ENCODE measurements around the gene LAMP1.
"Not testable (repeated sequence)": the region's sequence is repeated elsewhere in the genome, so short reads cannot be mapped to it uniquely, and the experiment has no call there.

Gene LAMP1

DNA sequence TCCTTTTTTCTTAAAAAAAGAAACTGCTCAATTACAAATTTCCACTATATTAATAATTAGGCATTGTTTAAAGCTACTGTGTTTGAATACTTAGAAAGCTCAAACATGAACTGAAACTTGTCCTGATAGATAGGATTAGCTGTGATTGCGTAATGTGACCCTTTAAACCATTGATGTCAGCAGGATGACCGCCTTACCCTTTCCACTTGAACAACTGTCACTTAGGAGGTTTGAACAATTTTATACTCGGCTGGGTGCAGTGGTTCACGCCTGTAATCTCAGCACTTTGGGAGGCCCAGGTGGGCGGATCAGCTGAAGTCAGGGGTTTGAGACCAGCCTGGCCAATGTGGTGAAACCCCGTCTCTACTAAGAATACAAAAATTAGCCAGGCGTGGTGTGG is 2.9 kb downstream of the LAMP1 start:
- peaks cover 9% of the 10 kb centered on the region for H3K27me3 Mint-ChIP-seq (ENCODE audit: low read depth)
- H3K36me3 Mint-ChIP-seq (ENCODE audit: low read depth), result no peaks in the 10 kb centered on the region
- H3K4me1 Mint-ChIP-seq, result peaks cover 29% of the 10 kb centered on the region
- H3K27ac Mint-ChIP-seq, result no peak overlapping the region
- H3K9me3 Mint-ChIP-seq, result no peaks in the 10 kb centered on the region
- peak overlapping the region in 1 of 3 experiments; percentile 16 for H3K4me3 Mint-ChIP-seq
- TF ChIP-seq CTCF (IDR thresholded peaks at IDR 0.05; ENCODE audit: unreplicated experiment in 3 of 3), result no peak

GRCh38 chr13:113302986-113303385 is 5.9 kb downstream of the LAMP1 start:
- no peaks in the 10 kb centered on the region for H3K27me3 Mint-ChIP-seq (ENCODE audit: low read depth)
- H3K27ac Mint-ChIP-seq, result no peak overlapping the region
- no peaks in the 10 kb centered on the region for H3K9me3 Mint-ChIP-seq
- peaks cover 12% of the 10 kb centered on the region for H3K4me1 Mint-ChIP-seq
- no peak for TF ChIP-seq CTCF (IDR thresholded peaks at IDR 0.05; ENCODE audit: unreplicated experiment in 3 of 3)
- H3K4me3 Mint-ChIP-seq, result no peak overlapping the region
- no peaks in the 10 kb centered on the region for H3K36me3 Mint-ChIP-seq (ENCODE audit: low read depth)

- no peak for TF ChIP-seq CTCF (IDR thresholded peaks at IDR 0.05; ENCODE audit: unreplicated experiment in 3 of 3)
Measured at GRCh38 chr13:113304121-113304520, 7.1 kb downstream of the LAMP1 start.

GRCh38 chr13:113305208-113305607 is 8.2 kb downstream of the LAMP1 start:
- TF ChIP-seq CTCF (IDR thresholded peaks at IDR 0.05; ENCODE audit: unreplicated experiment in 3 of 3), result no peak
- Mint-ChIP-seq H3K27ac (no peak overlapping the region), H3K4me1 (peaks cover 4% of the 10 kb centered on the region), H3K9me3 (no peaks in the 10 kb centered on the region), H3K36me3 (ENCODE audit: low read depth) (peaks cover 5% of the 10 kb centered on the region), H3K27me3 (ENCODE audit: low read depth) (no peaks in the 10 kb centered on the region), H3K4me3 (no peak overlapping the region)

More at GRCh38 chr13:113304121-113304520, 7.1 kb downstream of the LAMP1 start:
- Mint-ChIP-seq H3K9me3 (no peaks in the 10 kb centered on the region), H3K4me3 (no peak overlapping the region), H3K27me3 (ENCODE audit: low read depth) (no peaks in the 10 kb centered on the region), H3K27ac (peak overlapping the region in 1 of 3 experiments; percentile 34), H3K4me1 (peaks cover 4% of the 10 kb centered on the region), H3K36me3 (ENCODE audit: low read depth) (no peaks in the 10 kb centered on the region)

- no peak overlapping the region for H3K4me3 Mint-ChIP-seq
- H3K9me3 Mint-ChIP-seq, result no peaks in the 10 kb centered on the region
- TF ChIP-seq CTCF (IDR thresholded peaks at IDR 0.05; ENCODE audit: unreplicated experiment in 3 of 3), result no peak
- H3K4me1 Mint-ChIP-seq, result no peaks in the 10 kb centered on the region
- no peaks in the 10 kb centered on the region for H3K27me3 Mint-ChIP-seq (ENCODE audit: low read depth)
- H3K36me3 Mint-ChIP-seq (ENCODE audit: low read depth), result peaks cover 14% of the 10 kb centered on the region
- no peak overlapping the region for H3K27ac Mint-ChIP-seq
Measured at GRCh38 chr13:113307491-113307890, 10.5 kb downstream of the LAMP1 start.

DNA sequence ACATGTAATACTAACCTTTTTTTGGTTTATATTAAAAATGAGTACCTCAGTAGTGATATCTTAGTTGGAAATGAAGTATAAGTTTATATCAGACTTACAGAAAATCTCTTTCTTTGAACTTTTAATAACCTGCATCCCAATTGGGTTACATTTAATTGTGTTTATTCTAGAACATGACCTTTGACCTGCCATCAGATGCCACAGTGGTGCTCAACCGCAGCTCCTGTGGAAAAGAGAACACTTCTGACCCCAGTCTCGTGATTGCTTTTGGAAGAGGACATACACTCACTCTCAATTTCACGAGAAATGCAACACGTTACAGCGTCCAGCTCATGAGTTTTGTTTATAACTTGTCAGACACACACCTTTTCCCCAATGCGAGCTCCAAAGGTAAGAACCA is 12.4 kb downstream of the LAMP1 start:
- no peak overlapping the region for H3K4me3 Mint-ChIP-seq
- no peaks in the 10 kb centered on the region for H3K9me3 Mint-ChIP-seq
- H3K36me3 Mint-ChIP-seq (ENCODE audit: low read depth), result peaks cover 20% of the 10 kb centered on the region
- no peaks in the 10 kb centered on the region for H3K27me3 Mint-ChIP-seq (ENCODE audit: low read depth)
- no peaks in the 10 kb centered on the region for H3K4me1 Mint-ChIP-seq
- no peak overlapping the region for H3K27ac Mint-ChIP-seq
- no peak for TF ChIP-seq CTCF (IDR thresholded peaks at IDR 0.05; ENCODE audit: unreplicated experiment in 3 of 3)

GRCh38 chr13:113314112-113314511 is 17.1 kb downstream of the LAMP1 start:
- peaks cover 23% of the 10 kb centered on the region for H3K36me3 Mint-ChIP-seq (ENCODE audit: low read depth)
- H3K4me1 Mint-ChIP-seq; H3K27ac Mint-ChIP-seq; H3K4me3 Mint-ChIP-seq; H3K27me3 Mint-ChIP-seq (ENCODE audit: low read depth); H3K9me3 Mint-ChIP-seq: not testable (repeated sequence)

DNA sequence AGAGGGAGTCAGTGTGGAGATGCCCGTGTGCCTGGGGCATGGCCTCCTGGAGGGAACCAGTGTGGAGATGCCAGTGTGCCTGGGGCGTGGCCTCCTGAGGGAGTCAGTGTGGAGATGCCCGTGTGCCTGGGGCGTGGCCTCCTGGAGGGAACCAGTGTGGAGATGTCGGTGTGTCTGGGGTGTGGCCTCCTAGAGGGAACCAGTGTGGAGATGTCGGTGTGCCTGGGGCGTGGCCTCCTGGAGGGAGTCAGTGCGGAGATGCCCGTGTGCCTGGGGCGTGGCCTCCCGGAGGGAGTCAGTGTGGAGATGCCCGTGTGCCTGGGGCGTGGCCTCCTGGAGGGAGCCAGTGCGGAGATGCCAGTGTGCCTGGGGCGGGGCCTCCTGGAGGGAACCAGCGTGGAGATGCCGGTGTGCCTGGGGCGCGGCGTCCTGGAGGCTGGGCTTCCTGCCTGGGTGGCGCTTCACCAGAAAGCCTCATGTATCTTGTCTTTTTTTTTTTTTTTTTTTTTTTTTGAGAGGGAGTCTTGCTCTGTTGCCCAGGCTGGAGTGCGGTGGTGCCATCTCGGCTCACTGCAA is 17.9 kb downstream of the LAMP1 start:
- not testable (repeated sequence) for H3K4me1 Mint-ChIP-seq; H3K9me3 Mint-ChIP-seq; H3K27me3 Mint-ChIP-seq (ENCODE audit: low read depth); H3K27ac Mint-ChIP-seq; H3K4me3 Mint-ChIP-seq
- peaks cover 21% of the 10 kb centered on the region for H3K36me3 Mint-ChIP-seq (ENCODE audit: low read depth)
